HG03575 (cell line): ENCODE measurements around the gene HDAC8.
"Not testable (repeated sequence)": the region's sequence is repeated elsewhere in the genome, so short reads cannot be mapped to it uniquely, and the experiment has no call there.

Source experiments
- ATAC-seq: cut with Tn5 transposase; IDR thresholded peaks from one replicate; pipeline ENCODE4 v1.9.1; 2021; ENCODE audit not compliant: unreplicated experiment, insufficient number of reproducible peaks, low FRiP score; ENCODE audit errors: extremely low read depth

The HDAC8 gene

DNA sequence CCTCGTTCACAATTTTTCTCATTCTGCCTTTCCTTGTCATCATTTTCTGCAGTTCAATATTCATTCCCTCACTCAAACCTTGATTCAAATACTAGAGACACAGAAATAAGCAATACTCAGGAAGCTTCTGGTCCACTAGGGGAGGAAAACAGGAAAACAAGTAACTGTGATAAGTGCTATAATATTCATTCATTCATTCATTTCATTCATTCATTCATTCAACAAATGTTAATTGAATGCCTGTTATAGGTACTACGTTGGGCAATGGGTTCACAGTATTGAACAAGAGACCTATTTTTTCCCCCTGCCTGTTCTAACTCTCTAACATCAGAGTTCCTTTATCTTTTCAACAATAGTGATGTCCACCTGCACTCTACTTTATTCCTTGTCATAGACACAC, 104.0 kb downstream of the HDAC8 start:
- no peak for ATAC-seq

DNA sequence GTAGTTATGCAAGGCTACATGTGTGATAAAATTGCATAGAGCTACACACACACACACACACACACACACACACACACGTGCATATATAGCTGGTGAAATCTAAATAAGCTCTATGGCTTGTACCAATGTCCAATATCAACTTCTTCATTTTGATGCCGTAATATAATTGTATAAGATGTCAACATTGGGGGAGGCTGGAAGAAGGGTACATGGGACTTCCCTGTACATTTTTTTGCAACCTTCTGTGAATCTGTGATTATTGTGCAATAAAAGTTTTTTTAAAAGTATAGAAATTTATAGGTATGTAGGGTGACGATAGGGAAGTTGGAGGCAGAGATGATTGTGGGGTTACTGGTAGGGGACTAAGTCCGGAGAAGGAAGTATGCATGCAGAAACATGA, 105.5 kb downstream of the HDAC8 start:
- ATAC-seq: no peak

DNA sequence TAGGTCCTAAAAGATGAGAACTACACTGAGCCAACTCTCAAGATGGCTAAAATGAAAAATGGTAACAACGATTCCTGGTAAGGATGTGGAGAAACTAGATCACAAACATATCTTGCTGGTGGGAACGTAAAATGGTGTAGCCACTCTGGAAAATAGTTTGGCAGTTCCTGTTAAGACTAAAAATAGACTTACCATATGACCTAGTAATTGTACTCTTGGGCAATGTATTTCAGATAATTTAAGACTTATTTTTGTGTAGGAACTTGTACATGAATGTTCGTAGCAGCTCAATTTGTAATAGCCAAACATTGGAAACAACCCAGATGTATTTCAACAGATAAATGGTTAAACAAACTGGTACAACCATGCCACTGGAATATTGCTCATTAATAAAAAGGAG, 106.2 kb downstream of the HDAC8 start:
- no peak for ATAC-seq

DNA sequence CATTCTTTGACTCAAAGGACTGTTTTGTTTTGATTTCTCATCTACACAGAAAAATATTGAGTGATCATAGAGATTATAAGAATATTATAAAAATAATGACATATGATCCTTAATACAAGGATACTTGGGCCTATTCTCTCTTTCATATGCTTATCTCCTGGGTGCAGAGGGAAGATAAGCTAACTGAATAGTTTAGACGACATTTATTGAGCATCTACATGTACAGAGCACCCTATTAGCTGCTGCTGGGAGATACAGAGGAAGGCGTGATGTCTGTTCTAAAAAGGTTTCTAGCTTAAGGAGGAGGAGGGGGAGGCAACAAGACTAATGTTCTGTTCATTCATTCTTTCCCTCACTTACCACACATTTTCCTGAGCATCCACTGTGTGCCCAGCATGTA, 106.8 kb downstream of the HDAC8 start:
- no peak for ATAC-seq

DNA sequence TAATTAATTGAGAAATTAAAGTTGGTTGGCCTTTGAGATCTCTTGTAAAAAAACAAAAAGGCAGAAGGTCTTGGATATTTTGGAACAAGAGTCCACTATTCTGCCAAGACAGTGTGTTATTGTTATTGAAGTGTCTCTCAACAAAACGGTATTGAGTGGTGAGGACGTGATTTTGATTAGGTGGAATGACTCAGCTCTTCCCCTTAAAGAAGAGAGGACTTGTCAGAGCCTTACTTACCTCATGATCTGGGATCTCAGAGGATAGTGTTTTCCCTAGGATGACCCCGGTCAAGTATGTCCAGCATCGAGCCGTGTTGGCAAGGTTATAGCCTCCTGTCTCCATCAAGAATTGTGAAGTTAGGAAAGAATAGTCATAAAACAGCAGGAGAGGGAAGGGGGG, 110.9 kb downstream of the HDAC8 start:
- no peak for ATAC-seq

DNA sequence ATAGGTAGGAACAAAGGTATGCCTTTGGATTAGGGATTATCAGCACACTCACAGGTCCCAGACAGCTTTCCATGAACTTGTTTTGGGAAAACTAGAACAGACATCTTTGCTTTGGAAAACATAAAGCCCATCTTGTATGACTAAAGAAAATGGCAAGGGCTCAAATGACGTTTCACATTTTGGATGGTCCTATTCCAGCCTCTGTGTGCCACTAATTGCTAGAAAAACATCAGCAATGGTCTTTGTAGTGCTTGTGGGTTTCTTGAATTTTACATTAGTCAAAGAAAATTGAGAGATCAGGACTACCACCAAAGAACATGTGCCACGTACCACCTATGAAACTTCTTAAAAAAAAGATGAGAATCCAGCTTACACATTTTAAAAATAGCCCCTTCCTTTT, 111.4 kb downstream of the HDAC8 start:
- ATAC-seq: no peak

DNA sequence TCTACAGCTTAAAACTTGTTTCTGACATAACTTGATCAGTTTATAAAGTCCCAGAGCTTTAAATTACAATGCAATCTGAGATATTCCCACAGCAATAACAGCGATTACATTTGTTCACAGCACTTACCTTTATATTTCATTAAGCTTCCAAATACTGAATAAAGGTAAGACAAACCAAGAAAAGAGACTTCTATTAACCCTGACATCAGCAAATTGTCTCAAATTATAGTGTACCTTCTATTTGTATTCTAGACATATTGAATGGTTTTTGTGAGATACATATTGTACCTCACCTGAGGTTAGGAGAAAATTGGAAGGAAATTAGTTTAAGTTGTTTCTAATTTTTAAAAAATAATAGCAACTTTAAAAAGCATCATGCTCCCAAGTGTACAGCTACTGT, 111.9 kb downstream of the HDAC8 start:
- ATAC-seq: no peak

DNA sequence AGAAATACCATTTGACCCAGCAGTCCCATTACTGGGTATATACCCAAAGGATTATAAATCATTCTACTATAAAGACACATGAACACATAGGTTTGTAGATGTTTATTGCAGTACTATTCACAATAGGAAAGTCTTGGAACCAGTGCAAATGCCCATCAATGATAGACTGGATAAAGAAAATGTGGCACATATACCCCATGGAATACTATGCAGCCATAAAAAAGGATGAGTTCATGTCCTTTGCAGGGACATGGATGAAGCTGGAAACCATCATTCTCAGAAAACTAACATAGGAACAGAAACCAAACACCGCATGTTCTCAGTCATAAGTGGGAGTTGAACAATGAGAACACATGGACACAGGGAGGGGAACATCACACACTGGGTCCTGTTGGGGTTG, 123.6 kb downstream of the HDAC8 start:
- ATAC-seq: not testable (repeated sequence)

DNA sequence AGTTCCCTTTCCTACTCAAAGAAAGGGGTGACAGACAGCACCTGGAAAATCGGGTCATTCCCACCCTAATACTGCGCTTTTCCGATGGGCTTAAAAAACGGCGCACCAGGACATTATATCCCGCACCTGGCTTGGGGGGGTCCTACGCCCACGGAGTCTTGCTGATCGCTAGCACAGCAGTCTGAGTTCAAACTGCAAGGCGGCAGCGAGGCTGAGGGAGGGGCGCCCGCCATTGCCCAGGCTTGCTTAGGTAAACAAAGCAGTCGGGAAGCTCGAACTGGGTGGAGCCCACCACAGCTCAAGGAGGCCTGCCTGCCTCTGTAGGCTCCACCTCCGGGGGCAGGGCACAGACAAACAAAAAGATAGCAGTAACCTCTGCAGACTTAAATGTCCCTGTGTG, 131.9 kb downstream of the HDAC8 start:
- ATAC-seq: not testable (repeated sequence)

DNA sequence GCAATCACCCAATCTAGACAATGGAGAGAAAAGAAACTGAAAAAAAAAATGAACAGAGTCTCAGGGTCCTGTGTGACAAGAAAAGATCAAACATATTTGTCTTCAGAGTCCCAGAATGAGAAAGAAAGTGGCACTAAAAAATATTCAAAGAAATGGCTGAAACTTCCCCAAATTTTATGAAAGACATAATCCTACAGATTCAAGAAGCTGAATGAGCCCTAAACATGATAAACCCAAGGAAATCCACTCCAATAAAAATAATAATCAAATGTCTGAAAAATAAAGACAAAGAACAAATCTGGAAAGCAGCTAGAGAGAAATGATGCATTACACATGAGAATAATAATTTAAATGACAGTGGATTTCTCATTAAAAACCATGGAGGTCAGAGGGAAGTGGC, 136.6 kb downstream of the HDAC8 start:
- no peak for ATAC-seq

DNA sequence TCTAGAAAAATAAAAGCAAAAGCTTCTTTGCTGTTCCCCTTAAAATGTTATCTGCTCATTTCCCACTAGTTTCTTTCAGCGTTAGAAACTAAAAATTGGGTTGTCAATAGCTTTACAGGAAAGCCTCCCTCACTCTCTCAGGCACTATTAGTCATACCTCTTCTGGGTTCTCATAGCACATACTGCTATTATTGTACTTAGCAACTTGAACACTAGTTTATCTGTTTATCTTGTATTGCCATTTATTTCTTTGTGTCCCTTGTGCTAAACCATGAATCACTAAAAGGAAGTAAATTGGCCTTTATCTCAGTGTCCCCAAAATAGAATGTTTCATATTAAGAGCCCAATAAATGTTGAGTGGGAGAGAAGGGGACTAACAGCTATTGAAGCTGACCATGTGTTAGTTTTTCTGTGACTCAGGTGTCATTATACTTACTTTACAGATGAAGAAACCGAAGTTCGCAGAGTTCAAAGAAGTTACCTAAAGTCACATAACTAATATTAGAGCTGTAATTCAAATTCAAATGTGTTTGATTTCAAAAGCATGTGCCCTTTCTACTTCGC, 142.2 kb downstream of the HDAC8 start:
- ATAC-seq: no peak

DNA sequence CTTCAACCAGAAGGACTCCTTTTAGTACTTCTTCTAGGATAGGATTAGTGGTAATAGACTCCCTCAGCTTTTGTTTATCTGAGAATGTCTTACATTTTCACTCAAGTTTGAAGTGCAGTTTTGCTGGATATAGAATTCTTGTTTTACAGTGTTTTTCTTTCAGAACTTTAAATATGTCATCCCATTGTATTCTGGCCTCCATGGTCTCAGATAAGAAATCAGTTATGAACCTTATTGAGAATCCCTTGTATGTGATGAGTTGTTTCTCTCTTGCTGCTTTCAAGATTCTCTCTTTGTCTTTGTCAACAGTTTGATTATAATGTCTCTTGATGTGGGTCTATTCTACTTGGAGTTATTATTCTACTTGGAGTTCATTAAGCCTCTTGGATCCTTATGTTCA, 150.8 kb downstream of the HDAC8 start:
- ATAC-seq: no peak

DNA sequence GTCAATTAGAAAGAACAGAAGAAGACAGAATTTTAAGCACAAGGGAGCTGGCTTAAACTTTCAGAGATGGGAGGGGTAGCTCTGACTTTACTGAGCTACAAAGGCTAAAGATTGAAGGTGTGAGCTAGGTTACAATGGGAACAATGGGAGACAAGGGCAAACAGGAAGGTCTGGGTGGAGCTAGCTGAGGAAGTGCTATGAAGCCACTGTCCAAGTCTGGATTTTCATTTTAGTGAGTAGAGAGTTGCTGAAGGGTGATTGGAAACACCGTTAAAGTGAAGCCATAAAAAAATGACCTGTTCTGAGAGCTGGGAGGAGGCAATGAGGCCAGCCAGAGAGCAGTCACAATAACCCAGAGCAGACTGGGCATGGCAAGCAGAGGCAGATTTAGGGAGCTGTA, 162.7 kb downstream of the HDAC8 start:
- ATAC-seq: no peak

DNA sequence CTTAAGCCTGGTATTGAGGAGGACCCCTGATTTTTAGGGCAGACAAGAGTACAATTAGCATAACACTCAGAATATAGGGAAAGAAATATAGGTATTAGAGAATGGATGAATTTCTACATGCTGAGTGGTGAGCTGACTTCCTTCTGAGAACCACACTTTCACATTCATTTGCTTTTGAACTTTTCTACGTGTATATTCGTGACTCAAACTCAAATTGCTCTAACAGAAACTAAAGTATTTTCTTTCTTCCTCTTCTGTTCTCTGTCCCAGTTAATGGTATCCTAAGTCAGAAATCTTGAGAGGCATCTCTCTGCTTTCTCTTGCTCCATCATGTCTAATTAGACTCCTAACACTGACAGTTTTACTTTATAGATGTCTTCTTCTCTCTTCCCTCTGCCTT, 163.8 kb downstream of the HDAC8 start:
- ATAC-seq: no peak

DNA sequence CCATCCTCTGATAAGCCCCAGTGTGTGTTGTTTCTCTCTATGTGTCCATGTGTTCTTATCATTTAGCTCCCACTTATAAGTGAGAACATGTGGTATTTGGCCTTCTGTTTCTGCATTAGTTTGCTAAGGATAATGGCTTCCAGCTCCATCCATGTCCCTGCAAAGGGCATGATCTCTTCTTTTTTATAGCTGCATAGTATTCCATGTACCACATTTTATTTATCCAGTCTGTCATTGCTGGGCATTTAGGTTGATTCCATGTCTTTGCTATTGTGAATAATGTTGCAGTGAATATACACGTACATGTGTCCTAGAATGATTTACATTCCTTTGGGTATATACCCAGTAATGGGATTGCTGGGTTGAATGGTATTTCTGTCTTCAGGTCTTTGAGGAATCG, 167.5 kb downstream of the HDAC8 start:
- not testable (repeated sequence) for ATAC-seq

DNA sequence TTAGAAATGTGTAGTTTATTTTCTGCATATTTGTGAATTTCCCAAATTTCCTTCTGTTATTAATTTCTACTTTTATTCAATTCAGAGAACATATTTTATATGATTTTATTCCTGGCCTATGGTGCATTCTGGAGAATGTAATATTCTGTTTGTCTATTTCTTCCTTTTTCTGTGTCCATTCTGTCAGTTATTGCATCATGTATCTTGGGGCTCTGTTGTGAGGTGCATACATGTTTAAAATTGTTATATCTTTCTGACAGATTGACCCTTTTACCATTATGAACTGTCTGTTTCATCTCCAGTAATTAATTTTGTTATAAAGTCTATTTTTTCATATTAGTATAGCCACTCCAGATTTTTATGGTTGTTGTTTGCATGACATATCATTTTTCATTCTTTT, 170.0 kb downstream of the HDAC8 start:
- no peak for ATAC-seq

DNA sequence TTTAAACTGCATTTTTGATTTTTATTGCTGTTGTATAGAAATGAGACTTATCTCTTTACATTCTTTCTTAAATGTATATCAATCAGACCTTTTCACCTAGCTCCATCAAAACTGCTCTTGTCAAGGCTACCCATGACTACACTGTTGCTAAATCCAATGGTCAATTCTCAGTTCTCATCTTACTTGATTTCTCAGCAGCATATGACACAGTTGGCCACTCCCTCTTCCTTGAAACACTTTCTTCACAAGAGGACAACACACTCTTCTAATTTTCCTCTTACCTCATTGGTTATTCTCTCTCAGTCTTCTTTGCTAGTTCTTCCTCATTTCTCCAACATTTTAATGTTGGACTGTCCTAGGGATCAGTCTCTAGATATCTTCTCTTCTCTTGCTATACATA, 172.8 kb downstream of the HDAC8 start:
- no peak for ATAC-seq

DNA sequence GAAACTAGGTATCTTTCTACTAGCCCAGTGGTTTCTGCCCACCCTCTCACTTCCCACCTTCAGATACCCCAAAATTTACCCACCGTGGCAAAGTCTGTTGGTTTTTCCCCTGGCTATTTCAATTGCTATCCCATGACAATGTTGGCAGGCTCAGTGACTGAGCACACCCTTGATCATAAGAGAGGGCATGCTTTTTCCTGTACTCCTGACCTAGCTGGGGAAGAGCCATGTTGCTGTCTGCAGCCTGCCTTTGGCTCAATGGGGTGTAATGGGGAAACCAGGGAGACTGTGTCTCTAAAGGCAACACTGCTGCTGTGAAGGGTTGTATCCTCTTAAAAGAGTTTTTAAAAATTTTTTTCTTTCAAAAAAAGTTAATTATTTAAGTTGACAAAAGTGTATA, 176.5 kb downstream of the HDAC8 start:
- ATAC-seq: no peak

DNA sequence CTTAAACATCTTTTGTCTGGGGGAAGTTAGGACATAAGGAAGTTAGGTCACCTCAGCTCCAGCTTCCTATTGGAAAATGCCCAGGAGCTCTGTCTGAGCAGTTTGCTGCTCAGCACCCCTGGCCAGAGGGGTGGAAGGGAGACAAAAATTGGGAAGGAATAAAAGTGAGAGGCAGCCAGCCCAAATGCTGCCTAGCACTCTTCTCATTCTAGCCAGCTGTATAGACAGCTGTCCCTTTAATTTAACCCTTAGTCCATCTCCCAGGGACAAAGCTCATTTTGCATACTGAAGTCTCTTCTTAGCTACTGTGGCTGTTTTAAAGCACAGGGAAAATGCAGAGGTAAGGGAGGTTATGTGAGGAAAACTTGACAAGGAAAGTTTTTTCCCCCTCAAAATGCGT, 177.4 kb downstream of the HDAC8 start:
- no peak for ATAC-seq

DNA sequence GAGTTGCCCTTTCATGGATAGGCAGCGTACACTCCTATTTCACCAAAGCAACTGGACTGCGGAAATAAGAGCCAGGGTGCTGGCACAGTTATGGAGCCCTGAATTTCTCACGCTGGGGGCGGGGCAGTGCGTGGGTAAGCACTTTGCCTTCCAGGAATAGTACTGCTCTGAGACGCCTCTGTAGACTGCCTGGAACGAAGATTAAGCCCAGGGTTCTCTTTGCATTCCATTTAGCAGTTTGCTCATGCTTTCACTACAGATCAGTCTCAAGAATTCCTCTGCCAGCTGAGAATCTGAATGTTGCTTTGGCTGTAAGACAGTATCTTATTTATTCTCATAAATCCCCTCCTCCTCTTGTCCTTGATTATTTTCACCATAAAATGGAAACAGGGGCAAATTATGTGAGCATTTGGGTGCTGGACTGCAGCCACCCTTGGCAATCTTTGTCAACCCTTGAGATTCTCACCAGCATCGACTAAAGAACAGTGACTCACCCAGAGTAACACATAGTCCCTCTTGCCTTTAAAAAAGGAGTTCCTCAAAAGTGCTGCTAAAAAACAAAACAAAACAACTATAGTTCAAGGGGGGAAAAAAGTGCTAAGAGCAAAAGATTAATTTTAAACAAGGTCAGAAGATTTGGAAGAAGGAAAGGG, 178.0 kb downstream of the HDAC8 start:
- no peak for ATAC-seq

DNA sequence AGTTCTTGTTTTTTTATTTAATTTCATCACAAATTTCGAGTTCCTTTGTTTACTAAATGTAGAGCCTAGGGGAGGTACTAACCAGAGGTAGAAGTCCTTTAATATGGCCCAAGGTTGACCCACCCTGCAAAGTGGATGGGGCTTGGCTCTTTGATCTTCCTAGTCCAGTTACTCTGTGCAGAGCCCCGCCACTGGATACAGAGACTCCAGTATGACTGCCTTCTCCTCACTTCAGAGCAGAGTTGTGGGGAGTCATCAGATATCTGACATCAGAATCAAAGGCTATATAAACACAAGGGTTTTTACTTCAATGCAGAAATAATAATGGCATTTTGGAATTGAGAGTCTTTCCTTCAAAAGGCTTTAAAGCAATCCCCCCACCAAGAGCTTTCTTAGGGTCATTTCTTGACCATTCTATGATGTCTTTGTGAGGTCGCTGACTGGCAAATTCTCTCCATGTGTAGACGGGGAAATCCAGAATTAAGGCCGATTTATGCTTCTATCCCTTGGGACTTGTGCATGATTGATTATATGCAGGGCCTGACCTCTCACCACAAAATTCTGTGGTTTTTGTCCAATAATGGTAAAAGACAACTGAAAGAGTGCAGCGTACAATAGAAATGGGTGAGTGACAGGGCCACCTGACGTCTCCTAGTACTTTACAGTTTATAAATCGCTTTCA, 178.7 kb downstream of the HDAC8 start:
- no peak for ATAC-seq
